KMS-11 (cell line): ENCODE results near the gene NCK2.

Experiments
- H2AFZ ChIP-seq: fragments of 200-600 bp; sonication (generic); 2 replicates; pipeline ENCODE4 v1.6.1; 2016; ENCODE audit warnings: antibody characterized with exemption, mixed run types, low read depth
- H3K27ac ChIP-seq: fragments of 200-600 bp; sonication (generic); 2 replicates; pipeline ENCODE4 v1.6.1; 2016; ENCODE audit warnings: mild to moderate bottlenecking, mixed run types
- H3K27me3 ChIP-seq: fragments of 200-600 bp; sonication (generic); 2 replicates; pipeline ENCODE4 v1.6.1; 2017; ENCODE audit warnings: mild to moderate bottlenecking, low read depth, mixed run types, moderate library complexity; ENCODE audit not compliant: insufficient read depth
- H3K36me3 ChIP-seq: fragments of 200-600 bp; sonication (generic); 2 replicates; pipeline ENCODE4 v1.6.1; 2017; ENCODE audit warnings: mild to moderate bottlenecking, mixed run types; ENCODE audit not compliant: insufficient read depth
- H3K4me1 ChIP-seq: fragments of 200-600 bp; sonication (generic); 2 replicates; pipeline ENCODE4 v1.6.1; 2016; ENCODE audit warnings: mild to moderate bottlenecking, low read depth, mixed run types; ENCODE audit not compliant: poor library complexity, severe bottlenecking
- H3K4me2 ChIP-seq: fragments of 200-600 bp; sonication (generic); 2 replicates; pipeline ENCODE4 v1.7.0; 2016; ENCODE audit warnings: mild to moderate bottlenecking, mixed run types
- H3K4me3 ChIP-seq: fragments of 200-600 bp; sonication (generic); IDR thresholded peaks from 2 replicates; pipeline ENCODE4 v1.6.1; 2017; ENCODE audit warnings: low read depth, low read length, mixed read lengths; ENCODE audit not compliant: insufficient read depth
- H3K79me2 ChIP-seq: fragments of 200-600 bp; sonication (generic); 2 replicates; pipeline ENCODE4 v1.6.1; 2016; ENCODE audit warnings: low read depth, mixed run types; ENCODE audit not compliant: insufficient read depth
- H3K9ac ChIP-seq: fragments of 200-600 bp; sonication (generic); 2 replicates; pipeline ENCODE4 v1.6.1; 2016; ENCODE audit warnings: mild to moderate bottlenecking, mixed run types
- H4K20me1 ChIP-seq: fragments of 200-600 bp; sonication (generic); 2 replicates; pipeline ENCODE4 v1.6.1; 2016; ENCODE audit warnings: mild to moderate bottlenecking, mixed run types; ENCODE audit not compliant: insufficient read depth
- CTCF ChIP-seq: fragments of 200-600 bp; sonication (generic); conservative IDR thresholded peaks from 2 replicates; pipeline ENCODE4 v1.6.1; 2017; ENCODE audit warnings: low read depth, mild to moderate bottlenecking, antibody characterized with exemption, low read length, moderate library complexity, mixed read lengths

Gene NCK2

GRCh38 chr2:105889046-105889445 lies 144.3 kb downstream of the NCK2 start:
- peaks cover 14% of the 10 kb centered on the region for H3K4me1 ChIP-seq
- H3K27me3 ChIP-seq: no peaks in the 10 kb centered on the region
- no peaks in the 10 kb centered on the region for H3K79me2 ChIP-seq
- TF ChIP-seq CTCF: no peak
- H3K36me3 ChIP-seq: no peaks in the 10 kb centered on the region
- no peaks in the 10 kb centered on the region for H4K20me1 ChIP-seq
- no peak overlapping the region for H3K4me3 ChIP-seq
- H3K27ac ChIP-seq: no peak overlapping the region
- H2AFZ ChIP-seq: no peak overlapping the region
- H3K4me2 ChIP-seq: no peak overlapping the region
- no peak overlapping the region for H3K9ac ChIP-seq

DNA sequence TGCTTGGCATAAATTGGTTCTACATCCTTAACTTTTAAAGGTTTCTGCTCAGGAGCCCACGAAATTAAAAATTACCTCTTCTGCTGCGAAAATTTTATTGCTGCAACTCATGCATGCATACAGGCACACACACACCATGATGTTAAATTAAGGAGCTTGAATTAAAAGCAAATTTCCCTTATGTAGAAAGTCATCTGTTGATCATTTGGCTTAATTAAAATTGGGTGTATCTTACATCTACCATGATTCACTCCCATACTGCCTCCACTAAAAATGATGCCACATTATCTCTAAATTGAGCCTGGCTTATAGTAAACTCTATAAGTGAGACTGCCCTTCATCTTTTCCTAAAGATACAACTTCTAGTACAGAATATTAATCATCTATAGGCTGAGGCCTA lies 145.4 kb downstream of the NCK2 start:
- Histone ChIP-seq H3K36me3 (no peaks in the 10 kb centered on the region), H3K79me2 (no peaks in the 10 kb centered on the region), H3K4me1 (peaks cover 9% of the 10 kb centered on the region), H3K4me2 (no peak overlapping the region), H4K20me1 (no peaks in the 10 kb centered on the region), H3K4me3 (no peak overlapping the region), H3K27ac (no peak overlapping the region), H3K27me3 (no peaks in the 10 kb centered on the region), H3K9ac (no peak overlapping the region), H2AFZ (no peak overlapping the region)
- no peak for TF ChIP-seq CTCF

GRCh38 chr2:105890856-105891255 lies 146.1 kb downstream of the NCK2 start:
- Histone ChIP-seq H3K36me3 (no peaks in the 10 kb centered on the region), H3K9ac (no peak overlapping the region), H2AFZ (no peak overlapping the region), H3K4me3 (no peak overlapping the region), H4K20me1 (no peaks in the 10 kb centered on the region), H3K27ac (no peak overlapping the region), H3K4me1 (peaks cover 2% of the 10 kb centered on the region), H3K27me3 (no peaks in the 10 kb centered on the region), H3K79me2 (no peaks in the 10 kb centered on the region), H3K4me2 (no peak overlapping the region)
- TF ChIP-seq CTCF: no peak

- no peaks in the 10 kb centered on the region for H3K79me2 ChIP-seq
- no peaks in the 10 kb centered on the region for H4K20me1 ChIP-seq
- no peak overlapping the region for H3K27ac ChIP-seq
- no peaks in the 10 kb centered on the region for H3K36me3 ChIP-seq
- no peak for TF ChIP-seq CTCF
- H2AFZ ChIP-seq: no peak overlapping the region
- no peak overlapping the region for H3K4me2 ChIP-seq
- H3K27me3 ChIP-seq: no peaks in the 10 kb centered on the region
- H3K4me1 ChIP-seq: no peaks in the 10 kb centered on the region
- no peak overlapping the region for H3K4me3 ChIP-seq
- H3K9ac ChIP-seq: no peak overlapping the region
These were observed 148.6 kb downstream of the NCK2 start for GRCh38 chr2:105893011-105893995.
